ENCODE measurements around the gene DAO.

- TF ChIP-seq CTCF (IDR thresholded peaks at IDR 0.05): no peak
- no peak for TF ChIP-seq POLR2A (IDR thresholded peaks at IDR 0.05)
Observed at GRCh38 chr12:108910336-108910735, 30.4 kb downstream of the DAO start.

Measured in stomach (tissue), 4 donors.